ENCODE measurements around the gene MPEG1. TPM values are rescaled to one million over a fixed set of nuclear protein-coding genes. Genes with fewer than 3 reads are reported as not detected.

Gene MPEG1
- polyA plus RNA-seq, 2 donors: 0.61 to 1.3 TPM

Other genes with a start within 250 kb of the MPEG1 start
- gene GLYATL1B, start 126.6 kb downstream of the MPEG1 start, polyA plus RNA-seq: not detected
- gene FAM111B, start 105.7 kb downstream of the MPEG1 start, polyA plus RNA-seq: 1 to 10 TPM; 3.1 to 5.3 TPM
- gene FAM111A, start 70.1 kb downstream of the MPEG1 start, polyA plus RNA-seq: 10 to 100 TPM in 1 of 2 donors, 1 to 10 TPM in 1; 6.6 to 21.7 TPM
- 1 to 10 TPM; 1.8 to 2.4 TPM for gene DTX4, start 40.8 kb downstream of the MPEG1 start, polyA plus RNA-seq
- gene OR5AN1, start 146.0 kb upstream of the MPEG1 start, polyA plus RNA-seq: not detected
- not detected for gene OR5A2, start 213.5 kb upstream of the MPEG1 start, polyA plus RNA-seq
- gene OR5A1, start 223.5 kb upstream of the MPEG1 start, polyA plus RNA-seq: not detected
- not detected for gene OR4D6, start 244.0 kb upstream of the MPEG1 start, polyA plus RNA-seq